NB4 (cell line): ENCODE data around the gene NAP1L5.

Experiments
- TF ChIP-seq, protein P1 (sequence below): IDR thresholded peaks from one replicate; pipeline ENCODE4 v1.5.1; 2012; ENCODE audit warnings: low read depth, low read length
- TF ChIP-seq, protein P2 (sequence below): IDR thresholded peaks from 2 replicates; pipeline ENCODE4 v1.6.1; 2011; ENCODE audit warnings: low read depth, low read length

DNA sequence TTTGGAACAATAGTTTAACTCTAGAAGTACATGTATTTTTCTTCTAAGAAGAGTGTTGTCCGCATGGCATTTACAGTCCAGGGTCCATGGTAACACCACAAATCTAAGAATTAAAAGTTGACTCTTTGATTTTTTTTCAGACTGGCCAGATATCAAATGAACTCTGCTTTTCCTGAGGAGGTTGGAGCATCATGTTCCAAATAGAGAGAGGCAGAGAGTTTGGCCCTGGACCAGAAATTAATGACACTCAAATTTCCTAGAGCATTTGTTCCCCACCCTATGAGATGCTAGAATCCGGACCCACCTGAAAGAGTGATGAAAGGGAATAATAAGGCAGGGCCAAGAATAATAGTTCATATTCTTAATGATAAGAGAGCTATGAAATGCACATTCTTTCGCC lies 47.0 kb upstream of the NAP1L5 start:
- TF ChIP-seq, protein P1, sequence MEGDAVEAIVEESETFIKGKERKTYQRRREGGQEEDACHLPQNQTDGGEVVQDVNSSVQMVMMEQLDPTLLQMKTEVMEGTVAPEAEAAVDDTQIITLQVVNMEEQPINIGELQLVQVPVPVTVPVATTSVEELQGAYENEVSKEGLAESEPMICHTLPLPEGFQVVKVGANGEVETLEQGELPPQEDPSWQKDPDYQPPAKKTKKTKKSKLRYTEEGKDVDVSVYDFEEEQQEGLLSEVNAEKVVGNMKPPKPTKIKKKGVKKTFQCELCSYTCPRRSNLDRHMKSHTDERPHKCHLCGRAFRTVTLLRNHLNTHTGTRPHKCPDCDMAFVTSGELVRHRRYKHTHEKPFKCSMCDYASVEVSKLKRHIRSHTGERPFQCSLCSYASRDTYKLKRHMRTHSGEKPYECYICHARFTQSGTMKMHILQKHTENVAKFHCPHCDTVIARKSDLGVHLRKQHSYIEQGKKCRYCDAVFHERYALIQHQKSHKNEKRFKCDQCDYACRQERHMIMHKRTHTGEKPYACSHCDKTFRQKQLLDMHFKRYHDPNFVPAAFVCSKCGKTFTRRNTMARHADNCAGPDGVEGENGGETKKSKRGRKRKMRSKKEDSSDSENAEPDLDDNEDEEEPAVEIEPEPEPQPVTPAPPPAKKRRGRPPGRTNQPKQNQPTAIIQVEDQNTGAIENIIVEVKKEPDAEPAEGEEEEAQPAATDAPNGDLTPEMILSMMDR, result no peak
- TF ChIP-seq, protein P2, sequence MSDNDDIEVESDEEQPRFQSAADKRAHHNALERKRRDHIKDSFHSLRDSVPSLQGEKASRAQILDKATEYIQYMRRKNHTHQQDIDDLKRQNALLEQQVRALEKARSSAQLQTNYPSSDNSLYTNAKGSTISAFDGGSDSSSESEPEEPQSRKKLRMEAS, result no peak
